Psoas muscle (tissue), 8 donors: ENCODE results near the gene MAGEB17. TPM values are rescaled to one million over a fixed set of nuclear protein-coding genes. Genes with fewer than 3 reads are reported as not detected.
"Not testable (repeated sequence)": the region's sequence is repeated elsewhere in the genome, so short reads cannot be mapped to it uniquely, and the experiment has no call there.

ENCODE experiments used
- ATAC-seq, 4 donors: fragments of 200-7000 bp; cut with Tn5 transposase; one replicate each; pipeline ENCODE4 v1.9.1; 2020; ENCODE audit warnings: moderate library complexity in 3 of 4, mild to moderate bottlenecking in 2 of 4
- DNase-seq, 2 donors: peaks; one replicate each; pipeline ENCODE4 v3.0.0-alpha.2; 2020
- H3K27ac ChIP-seq: fragments of 200-600 bp; one replicate; pipeline ENCODE4 v1.8.0; 2022
- H3K27me3 ChIP-seq, 3 donors: fragments of 200-600 bp in 1 of 3; one replicate each; pipeline versions ENCODE4 v1.6.1 to v1.8.0; 2013 to 2022; ENCODE audit warnings: low read length in 2 of 3, mild to moderate bottlenecking in 2 of 3, moderate library complexity in 1 of 3; ENCODE audit not compliant: insufficient read depth in 3 of 3
- H3K36me3 ChIP-seq, 2 donors: fragments of 200-600 bp in 1 of 2; one replicate each; pipeline versions ENCODE4 v1.6.1 to v1.8.0; 2013 to 2022; ENCODE audit warnings: low read depth in 1 of 2, mild to moderate bottlenecking in 1 of 2, moderate library complexity in 1 of 2; ENCODE audit not compliant: insufficient read depth in 1 of 2
- H3K4me1 ChIP-seq: fragments of 200-600 bp; one replicate; pipeline ENCODE4 v1.8.0; 2022
- H3K4me3 ChIP-seq: fragments of 200-600 bp; one replicate; pipeline ENCODE4 v1.8.0; 2022; ENCODE audit warnings: mild to moderate bottlenecking
- H3K9me3 ChIP-seq: fragments of 200-600 bp; one replicate; pipeline ENCODE4 v1.8.0; 2022
- CTCF ChIP-seq: fragments of 200-600 bp; IDR thresholded peaks from one replicate; pipeline ENCODE4 v1.8.0; 2022; ENCODE audit warnings: antibody characterized with exemption
- WGBS, 3 donors: extraction: QIAGEN DNeasy Blood & Tissue Kit; methylation state at CpG; one replicate each; pipeline versions ENCODE4 v1.1.6 to v1.1.7; 2013; 5-methylcytosine and 5-hydroxymethylcytosine counted together
- intact Hi-C, 2 donors: fragments of 100-400 bp; cut with DNase I; formaldehyde crosslinking; loops; one replicate each; pipeline versions ENCODE4 v1.11.0 to v1.14.2; 2022
- polyA plus RNA-seq, 3 donors: library from polyadenylated mRNA; stranded (reverse); fragments of 200-250 nt; gene quantifications; one replicate each; pipeline ENCODE4 v1.2.3, GENCODE V29; 2013
- total RNA-seq, 4 donors: library from RNA; stranded (reverse); fragmentation: NEBNext Ultra II Directional in 2 of 4; extraction: Animal tissue kit (Norgen Biotek cat#: 25700) in 2 of 4; gene quantifications; one replicate each; pipeline versions ENCODE4 v1.2.1 to v1.2.4, GENCODE V29; 2021 to 2023
- donor health status: healthy with polysubstance abuse.
- donor health status: DM: no; HTN: no; CAD: no; lungs with moderate emphysema.
- donor health status: Bipolar disorder and iron deficiency.
- donor health status: healthy.
- donor health status: DM: yes; HTN: yes; CAD: no.
- donor health status: DM: no; HTN: no; CAD: no.
- donor health status: DM: no; HTN: no; CAD: no.
- donor health status: DM: yes; HTN: yes; CAD: no.

MAGEB17 gene
- total and polyA plus RNA-seq, 7 donors = 0.08 to 0.26 (median 0.15) TPM; not detected in 3

- 44 to 52% (median 47%) methylated on average over 2 of the region's 2 CpGs for WGBS, 3 donors
- no peak for ATAC-seq
- no peak for TF ChIP-seq CTCF
- no peak overlapping the region for H3K4me3 ChIP-seq
- H3K27ac ChIP-seq = no peak overlapping the region
- H3K9me3 ChIP-seq = no peaks in the 10 kb centered on the region
- intact Hi-C loops = loop anchor here in 1 of 2 donors (5.0 kb wide), 1 partner anchor 133 kb away; no protein-coding TSS in a partner anchor
- no peaks in the 10 kb centered on the region for H3K36me3 ChIP-seq
- DNase-seq = no peak
- H3K4me1 ChIP-seq = no peaks in the 10 kb centered on the region
- H3K27me3 ChIP-seq = peaks cover 0 to 17% (median 0%) of the 10 kb centered on the region in 3 donors
These were observed 22.9 kb upstream of the MAGEB17 start for GRCh38 chrX:16144420-16144819.

GRCh38 chrX:16145093-16145492 is 22.2 kb upstream of the MAGEB17 start:
- intact Hi-C loops, H3K4me1 ChIP-seq, H3K36me3 ChIP-seq, H3K4me3 ChIP-seq, H3K27ac ChIP-seq, H3K9me3 ChIP-seq, ATAC-seq, DNase-seq: not testable (repeated sequence)
- 50 to 93% (median 63%) methylated on average over 1 of the region's 1 CpG for WGBS, 3 donors
- H3K27me3 ChIP-seq = peaks cover 0 to 17% (median 0%) of the 10 kb centered on the region in 3 donors

- DNase-seq = no peak
- intact Hi-C loops = no loop called here
- Histone ChIP-seq H3K36me3 (no peaks in the 10 kb centered on the region), H3K27me3 (peaks cover 0 to 17% (median 0%) of the 10 kb centered on the region in 3 donors), H3K4me1 (no peaks in the 10 kb centered on the region), H3K27ac (no peak overlapping the region), H3K9me3 (no peaks in the 10 kb centered on the region), H3K4me3 (no peak overlapping the region)
- no peak for ATAC-seq
- no peak for TF ChIP-seq CTCF
These were observed 21.6 kb upstream of the MAGEB17 start for GRCh38 chrX:16145656-16146055.

- 53 to 87% (median 75%) methylated on average over 3 of the region's 3 CpGs for WGBS, 3 donors
- no peaks in the 10 kb centered on the region for H3K9me3 ChIP-seq
These were observed 18.4 kb upstream of the MAGEB17 start for GRCh38 chrX:16148896-16149295.

GRCh38 chrX:16155581-16156096 is 11.6 kb upstream of the MAGEB17 start:
- WGBS, 3 donors = 47 to 55% (median 52%) methylated on average over 4 to 5 of the region's 5 CpGs
- ATAC-seq (no peak), DNase-seq (no peak)

More at GRCh38 chrX:16148896-16149295, 18.4 kb upstream of the MAGEB17 start:
- TF ChIP-seq CTCF = no peak
- Histone ChIP-seq H3K36me3 (no peaks in the 10 kb centered on the region), H3K27me3 (peaks cover 0 to 8% (median 0%) of the 10 kb centered on the region in 3 donors), H3K27ac (no peak overlapping the region), H3K4me1 (no peaks in the 10 kb centered on the region), H3K4me3 (no peak overlapping the region)
- ATAC-seq = no peak
- intact Hi-C loops = no loop called here
- DNase-seq = no peak

More at GRCh38 chrX:16155581-16156096, 11.6 kb upstream of the MAGEB17 start:
- intact Hi-C loops = no loop called here
- no peak overlapping the region for H3K4me3 ChIP-seq
- no peaks in the 10 kb centered on the region for H3K9me3 ChIP-seq
- no peak overlapping the region for H3K27ac ChIP-seq
- peaks cover 0 to 9% (median 0%) of the 10 kb centered on the region in 3 donors for H3K27me3 ChIP-seq
- H3K36me3 ChIP-seq = no peaks in the 10 kb centered on the region
- no peaks in the 10 kb centered on the region for H3K4me1 ChIP-seq
- no peak for TF ChIP-seq CTCF
